ENCODE results near the gene KLK15. TPM values are rescaled to one million over a fixed set of nuclear protein-coding genes. Genes with fewer than 3 reads are reported as not detected.

The KLK15 gene, protein sequence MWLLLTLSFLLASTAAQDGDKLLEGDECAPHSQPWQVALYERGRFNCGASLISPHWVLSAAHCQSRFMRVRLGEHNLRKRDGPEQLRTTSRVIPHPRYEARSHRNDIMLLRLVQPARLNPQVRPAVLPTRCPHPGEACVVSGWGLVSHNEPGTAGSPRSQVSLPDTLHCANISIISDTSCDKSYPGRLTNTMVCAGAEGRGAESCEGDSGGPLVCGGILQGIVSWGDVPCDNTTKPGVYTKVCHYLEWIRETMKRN
- not detected for total RNA-seq
- not detected for polyA plus RNA-seq
- total RNA-seq = 0 reads per million in 6 experiments

DNA sequence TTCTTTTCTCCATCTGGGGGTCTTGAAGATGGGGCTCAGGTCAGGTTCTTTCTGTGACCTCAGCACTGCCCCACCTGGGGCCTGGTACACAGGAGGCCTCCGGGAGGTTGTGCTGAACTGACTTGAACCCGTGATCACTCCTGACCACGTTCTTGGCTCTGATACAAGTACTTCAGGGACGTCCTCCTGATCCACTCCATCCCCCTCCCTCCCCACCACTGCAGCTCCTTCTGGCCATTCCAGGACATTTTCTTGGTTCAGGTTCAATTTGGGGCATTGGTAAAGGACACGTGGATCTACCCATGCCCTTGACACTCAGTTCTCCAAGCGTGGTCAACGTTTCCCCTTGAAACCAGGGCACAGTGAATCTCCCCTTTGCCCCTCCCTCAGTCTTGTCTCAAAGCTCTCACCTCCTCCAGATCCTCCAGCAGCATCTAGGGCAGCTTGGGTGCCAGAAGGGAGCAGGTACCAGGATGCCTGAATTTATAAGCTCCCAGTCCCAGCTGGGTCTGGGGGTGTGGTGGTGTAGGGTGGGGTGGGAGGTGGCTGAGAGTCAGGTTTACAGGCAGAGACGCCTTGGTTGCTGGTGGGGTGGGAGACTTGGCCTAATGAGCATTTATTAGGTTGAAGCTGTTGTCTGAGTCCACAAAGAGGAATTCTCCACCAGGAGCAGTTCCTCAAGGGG, at the start of gene KLK15:
Gene KLK15 (minus strand): TSS at position 458 of the 685 bp plus-strand sequence. CDS start 2,082 bp downstream, outside the sequence.
- H3K36me3 Mint-ChIP-seq = no peaks in the 10 kb centered on the region
- H3K27me3 Mint-ChIP-seq = peaks cover 28 to 82% (median 48%) of the 10 kb centered on the region in 5 donors
- peaks cover 8 to 21% (median 11%) of the 10 kb centered on the region in 4 donors for H3K4me1 Mint-ChIP-seq
- H3K9me3 Mint-ChIP-seq = peaks cover 0 to 2% (median 0%) of the 10 kb centered on the region in 9 donors
- no peak within 1 kb of the TSS for H3K4me3 Mint-ChIP-seq
- POLR2A ChIA-PET = no interaction called here
- DNase-seq (no peak), ATAC-seq (no peak)
- peak within 1 kb of the TSS in 1 of 10 donors; percentile 73 for H3K27ac Mint-ChIP-seq

DNA sequence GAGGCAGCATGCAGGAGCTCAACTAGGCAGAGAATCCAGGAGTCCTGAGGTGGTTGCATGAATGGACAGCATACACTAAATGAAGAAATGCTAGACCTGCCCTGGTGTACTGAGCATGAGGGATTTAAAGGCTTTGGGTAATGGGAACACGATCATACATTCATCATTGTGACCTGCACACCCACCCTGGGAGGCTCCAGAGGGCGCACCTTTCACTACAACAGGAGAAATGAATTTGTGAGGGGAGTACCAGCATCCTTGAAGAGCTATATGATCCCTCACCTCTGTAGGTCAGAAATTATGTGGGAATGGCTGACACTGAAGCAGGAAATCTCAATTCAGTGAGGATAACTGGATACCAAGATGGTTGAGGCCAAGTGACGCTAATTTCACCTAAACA, 48.8 kb upstream of the KLK15 start:
- Mint-ChIP-seq H3K27me3 (peaks cover 30 to 73% (median 61%) of the 10 kb centered on the region in 5 donors), H3K4me1 (peaks cover 0 to under 1% (median 0%) of the 10 kb centered on the region in 4 donors), H3K36me3 (no peaks in the 10 kb centered on the region), H3K4me3 (no peak overlapping the region), H3K27ac (no peak overlapping the region), H3K9me3 (peaks cover 0 to 3% (median 0%) of the 10 kb centered on the region in 9 donors)
- no peak for ATAC-seq
- POLR2A ChIA-PET = no interaction called here
- DNase-seq = no peak

DNA sequence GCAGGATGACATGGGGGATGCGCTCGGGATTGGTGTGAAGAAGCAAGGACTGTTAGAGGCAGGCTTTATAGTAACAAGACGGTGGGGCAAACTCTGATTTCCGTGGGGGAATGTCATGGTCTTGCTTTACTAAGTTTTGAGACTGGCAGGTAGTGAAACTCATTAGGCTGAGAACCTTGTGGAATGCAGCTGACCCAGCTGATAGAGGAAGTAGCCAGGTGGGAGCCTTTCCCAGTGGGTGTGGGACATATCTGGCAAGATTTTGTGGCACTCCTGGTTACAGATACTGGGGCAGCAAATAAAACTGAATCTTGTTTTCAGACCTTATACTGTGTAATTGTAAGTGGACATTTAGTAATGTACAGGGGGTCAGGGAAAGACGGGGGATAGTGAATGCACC, 46.9 kb upstream of the KLK15 start:
- ATAC-seq = no peak
- Mint-ChIP-seq H3K9me3 (peaks cover 0 to 3% (median 0%) of the 10 kb centered on the region in 9 donors), H3K4me3 (no peak overlapping the region), H3K27me3 (peaks cover 27 to 54% (median 46%) of the 10 kb centered on the region in 5 donors), H3K36me3 (no peaks in the 10 kb centered on the region), H3K27ac (no peak overlapping the region), H3K4me1 (no peaks in the 10 kb centered on the region)
- no peak for DNase-seq
- POLR2A ChIA-PET = no interaction called here

DNA sequence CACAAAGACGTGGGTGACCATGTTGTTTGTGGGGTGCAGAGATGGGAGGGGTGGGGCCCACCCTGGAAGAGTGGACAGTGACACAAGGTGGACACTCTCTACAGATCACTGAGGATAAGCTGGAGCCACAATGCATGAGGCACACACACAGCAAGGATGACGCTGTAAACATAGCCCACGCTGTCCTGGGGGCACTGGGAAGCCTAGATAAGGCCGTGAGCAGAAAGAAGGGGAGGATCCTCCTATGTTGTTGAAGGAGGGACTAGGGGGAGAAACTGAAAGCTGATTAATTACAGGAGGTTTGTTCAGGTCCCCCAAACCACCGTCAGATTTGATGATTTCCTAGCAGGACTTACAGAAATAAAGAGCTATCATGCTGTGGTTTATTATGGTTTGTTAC, 45.5 kb upstream of the KLK15 start:
- Mint-ChIP-seq H3K27ac (no peak overlapping the region), H3K9me3 (peaks cover 0 to 3% (median 0%) of the 10 kb centered on the region in 9 donors), H3K4me1 (no peaks in the 10 kb centered on the region), H3K36me3 (no peaks in the 10 kb centered on the region), H3K27me3 (peaks cover 22 to 46% (median 41%) of the 10 kb centered on the region in 5 donors), H3K4me3 (no peak overlapping the region)
- POLR2A ChIA-PET = no interaction called here
- DNase-seq (no peak), ATAC-seq (no peak)

DNA sequence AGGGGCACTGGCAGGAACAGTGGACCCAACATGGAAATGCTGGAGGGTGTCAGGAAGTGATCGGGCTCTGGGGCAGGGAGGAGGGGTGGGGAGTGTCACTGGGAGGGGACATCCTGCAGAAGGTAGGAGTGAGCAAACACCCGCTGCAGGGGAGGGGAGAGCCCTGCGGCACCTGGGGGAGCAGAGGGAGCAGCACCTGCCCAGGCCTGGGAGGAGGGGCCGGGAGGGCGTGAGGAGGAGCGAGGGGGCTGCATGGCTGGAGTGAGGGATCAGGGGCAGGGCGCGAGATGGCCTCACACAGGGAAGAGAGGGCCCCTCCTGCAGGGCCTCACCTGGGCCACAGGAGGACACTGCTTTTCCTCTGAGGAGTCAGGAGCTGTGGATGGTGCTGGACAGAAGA, 44.0 kb upstream of the KLK15 start:
- peaks cover 0 to 3% (median 0%) of the 10 kb centered on the region in 9 donors for H3K9me3 Mint-ChIP-seq
- DNase-seq (no peak), ATAC-seq (no peak)
- POLR2A ChIA-PET = no interaction called here
- H3K4me3 Mint-ChIP-seq = no peak overlapping the region
- H3K36me3 Mint-ChIP-seq = no peaks in the 10 kb centered on the region
- H3K27ac Mint-ChIP-seq = no peak overlapping the region
- peaks cover 25 to 50% (median 35%) of the 10 kb centered on the region in 5 donors for H3K27me3 Mint-ChIP-seq
- no peaks in the 10 kb centered on the region for H3K4me1 Mint-ChIP-seq

DNA sequence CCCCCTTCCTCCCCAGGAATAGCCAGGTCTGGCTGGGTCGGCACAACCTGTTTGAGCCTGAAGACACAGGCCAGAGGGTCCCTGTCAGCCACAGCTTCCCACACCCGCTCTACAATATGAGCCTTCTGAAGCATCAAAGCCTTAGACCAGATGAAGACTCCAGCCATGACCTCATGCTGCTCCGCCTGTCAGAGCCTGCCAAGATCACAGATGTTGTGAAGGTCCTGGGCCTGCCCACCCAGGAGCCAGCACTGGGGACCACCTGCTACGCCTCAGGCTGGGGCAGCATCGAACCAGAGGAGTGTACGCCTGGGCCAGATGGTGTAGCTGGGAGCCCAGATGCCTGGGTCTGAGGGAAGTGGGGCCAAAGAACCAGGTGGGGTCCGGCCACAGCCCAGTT, 43.1 kb upstream of the KLK15 start:
- H3K4me1 Mint-ChIP-seq = no peaks in the 10 kb centered on the region
- H3K9me3 Mint-ChIP-seq = peaks cover 0 to 3% (median 0%) of the 10 kb centered on the region in 9 donors
- no peak for ATAC-seq
- no peak overlapping the region for H3K27ac Mint-ChIP-seq
- no peak for DNase-seq
- POLR2A ChIA-PET = no interaction called here
- H3K27me3 Mint-ChIP-seq = peaks cover 28 to 48% (median 33%) of the 10 kb centered on the region in 5 donors
- no peak overlapping the region for H3K4me3 Mint-ChIP-seq
- no peaks in the 10 kb centered on the region for H3K36me3 Mint-ChIP-seq

DNA sequence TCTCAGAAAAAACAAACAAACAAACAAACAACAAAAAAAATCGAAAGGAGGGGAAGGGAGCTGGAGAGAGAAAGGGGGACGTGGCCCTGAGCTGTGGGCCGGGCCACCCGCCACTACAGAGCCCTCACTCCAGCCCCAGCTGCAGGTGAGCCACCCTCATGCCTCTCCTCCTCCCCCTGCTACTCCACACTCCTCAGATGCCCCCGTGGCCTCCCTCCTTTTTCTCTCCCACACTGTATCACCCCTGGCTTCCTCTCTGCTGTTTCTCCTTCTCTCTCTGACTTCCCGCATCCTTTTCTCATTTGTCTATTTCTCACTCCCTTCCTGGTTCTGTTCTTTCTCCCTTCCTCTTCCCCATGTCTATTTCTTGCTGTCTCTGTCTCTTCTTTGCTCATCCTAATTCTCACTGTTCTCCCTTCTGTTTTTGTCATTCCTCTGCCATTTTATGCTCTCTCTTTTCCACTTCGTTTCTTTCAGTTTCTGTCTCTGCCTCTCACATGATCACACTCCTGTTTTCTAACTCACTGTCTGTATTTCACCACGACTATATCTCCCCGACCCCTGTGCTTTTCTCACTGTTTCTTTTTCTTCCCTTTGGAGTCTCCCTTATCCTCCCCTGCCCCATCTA, 42.5 kb upstream of the KLK15 start:
- POLR2A ChIA-PET = no interaction called here
- Mint-ChIP-seq H3K27me3 (peaks cover 31 to 53% (median 38%) of the 10 kb centered on the region in 5 donors), H3K4me3 (no peak overlapping the region), H3K4me1 (no peaks in the 10 kb centered on the region), H3K9me3 (peaks cover 0 to 3% (median 0%) of the 10 kb centered on the region in 9 donors), H3K27ac (no peak overlapping the region), H3K36me3 (no peaks in the 10 kb centered on the region)
- ATAC-seq = no peak
- DNase-seq = no peak

DNA sequence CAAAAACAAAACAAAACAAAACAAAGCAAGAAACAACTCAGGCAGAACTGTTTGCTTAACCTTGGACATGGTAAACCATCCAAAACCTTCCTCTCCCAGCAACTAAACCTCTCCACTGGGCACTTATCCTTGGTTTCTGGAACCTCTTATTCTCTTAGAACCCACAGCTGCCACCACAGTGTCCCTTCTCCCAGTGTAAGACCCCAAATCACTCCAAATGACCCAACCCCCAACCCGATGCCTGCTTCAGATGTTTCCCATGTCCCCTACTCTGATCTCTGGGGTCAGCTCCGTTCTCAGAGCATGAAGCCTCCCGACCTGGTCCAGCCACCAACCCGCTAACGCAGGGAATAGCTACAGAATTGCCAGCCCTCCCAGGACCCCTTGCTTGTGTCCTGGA, 40.8 kb upstream of the KLK15 start:
- no peak for DNase-seq
- no peaks in the 10 kb centered on the region for H3K36me3 Mint-ChIP-seq
- H3K27me3 Mint-ChIP-seq = peaks cover 20 to 54% (median 31%) of the 10 kb centered on the region in 5 donors
- ATAC-seq = no peak
- H3K9me3 Mint-ChIP-seq = peaks cover 0 to 2% (median 0%) of the 10 kb centered on the region in 9 donors
- no peak overlapping the region for H3K4me3 Mint-ChIP-seq
- H3K27ac Mint-ChIP-seq = no peak overlapping the region
- no peaks in the 10 kb centered on the region for H3K4me1 Mint-ChIP-seq
- POLR2A ChIA-PET = no interaction called here

DNA sequence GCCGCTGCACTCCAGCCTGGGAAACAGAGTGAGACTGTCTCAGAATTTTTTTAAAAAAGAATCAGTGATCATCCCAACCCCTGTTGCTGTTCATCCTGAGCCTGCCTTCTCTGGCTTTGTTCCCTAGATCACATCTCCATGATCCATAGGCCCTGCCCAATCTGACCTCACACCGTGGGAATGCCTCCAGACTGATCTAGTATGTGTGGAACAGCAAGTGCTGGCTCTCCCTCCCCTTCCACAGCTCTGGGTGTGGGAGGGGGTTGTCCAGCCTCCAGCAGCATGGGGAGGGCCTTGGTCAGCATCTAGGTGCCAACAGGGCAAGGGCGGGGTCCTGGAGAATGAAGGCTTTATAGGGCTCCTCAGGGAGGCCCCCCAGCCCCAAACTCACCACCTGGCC, 39.7 kb upstream of the KLK15 start, which contains the start of gene KLK2:
Gene KLK2 (plus strand): TSS at position 384 of the 400 bp plus-strand sequence. CDS start 35 bp downstream, outside the sequence.
- Mint-ChIP-seq H3K36me3 (no peaks in the 10 kb centered on the region), H3K27ac (no peak within 1 kb of the TSS), H3K4me1 (no peaks in the 10 kb centered on the region), H3K9me3 (no peaks in the 10 kb centered on the region), H3K27me3 (peaks cover 19 to 49% (median 31%) of the 10 kb centered on the region in 5 donors), H3K4me3 (no peak within 1 kb of the TSS)
- ATAC-seq = no peak
- POLR2A ChIA-PET = no interaction called here
- DNase-seq = no peak

DNA sequence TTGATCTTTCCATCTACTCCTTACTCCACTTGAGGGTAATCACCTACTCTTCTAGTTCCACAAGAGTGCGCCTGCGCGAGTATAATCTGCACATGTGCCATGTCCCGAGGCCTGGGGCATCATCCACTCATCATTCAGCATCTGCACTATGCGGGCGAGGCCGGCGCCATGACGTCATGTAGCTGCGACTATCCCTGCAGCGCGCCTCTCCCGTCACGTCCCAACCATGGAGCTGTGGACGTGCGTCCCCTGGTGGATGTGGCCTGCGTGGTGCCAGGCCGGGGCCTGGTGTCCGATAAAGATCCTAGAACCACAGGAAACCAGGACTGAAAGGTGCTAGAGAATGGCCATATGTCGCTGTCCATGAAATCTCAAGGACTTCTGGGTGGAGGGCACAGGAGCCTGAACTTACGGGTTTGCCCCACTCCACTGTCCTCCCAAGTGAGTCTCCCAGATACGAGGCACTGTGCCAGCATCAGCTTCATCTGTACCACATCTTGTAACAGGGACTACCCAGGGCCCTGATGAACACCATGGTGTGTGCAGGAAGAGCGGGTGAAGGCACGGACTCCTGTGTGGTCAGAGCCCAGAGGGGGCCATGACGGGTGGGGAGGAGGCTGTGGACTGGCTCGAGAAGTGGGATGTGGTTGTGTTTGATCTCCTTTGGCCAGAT, 37.2 kb upstream of the KLK15 start:
- H3K4me3 Mint-ChIP-seq = no peak overlapping the region
- no peaks in the 10 kb centered on the region for H3K9me3 Mint-ChIP-seq
- no peaks in the 10 kb centered on the region for H3K36me3 Mint-ChIP-seq
- no peak overlapping the region for H3K27ac Mint-ChIP-seq
- DNase-seq (no peak), ATAC-seq (no peak)
- H3K27me3 Mint-ChIP-seq = peaks cover 29 to 46% (median 44%) of the 10 kb centered on the region in 5 donors
- no peaks in the 10 kb centered on the region for H3K4me1 Mint-ChIP-seq
- POLR2A ChIA-PET = no interaction called here

DNA sequence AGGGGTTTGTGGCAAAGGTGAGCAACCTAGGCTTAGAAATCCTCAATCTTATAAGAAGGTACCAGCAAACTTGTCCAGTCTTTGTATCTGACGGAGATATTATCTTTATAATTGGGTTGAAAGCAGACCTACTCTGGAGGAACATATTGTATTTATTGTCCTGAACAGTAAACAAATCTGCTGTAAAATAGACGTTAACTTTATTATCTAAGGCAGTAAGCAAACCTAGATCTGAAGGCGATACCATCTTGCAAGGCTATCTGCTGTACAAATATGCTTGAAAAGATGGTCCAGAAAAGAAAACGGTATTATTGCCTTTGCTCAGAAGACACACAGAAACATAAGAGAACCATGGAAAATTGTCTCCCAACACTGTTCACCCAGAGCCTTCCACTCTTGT, 36.1 kb upstream of the KLK15 start:
- no peak for ATAC-seq
- DNase-seq = no peak
- POLR2A ChIA-PET = no interaction called here
- no peak overlapping the region for H3K27ac Mint-ChIP-seq
- H3K4me3 Mint-ChIP-seq = no peak overlapping the region
- H3K27me3 Mint-ChIP-seq = peaks cover 29 to 53% (median 44%) of the 10 kb centered on the region in 5 donors
- H3K9me3 Mint-ChIP-seq = no peaks in the 10 kb centered on the region
- H3K36me3 Mint-ChIP-seq = no peaks in the 10 kb centered on the region
- H3K4me1 Mint-ChIP-seq = no peaks in the 10 kb centered on the region

DNA sequence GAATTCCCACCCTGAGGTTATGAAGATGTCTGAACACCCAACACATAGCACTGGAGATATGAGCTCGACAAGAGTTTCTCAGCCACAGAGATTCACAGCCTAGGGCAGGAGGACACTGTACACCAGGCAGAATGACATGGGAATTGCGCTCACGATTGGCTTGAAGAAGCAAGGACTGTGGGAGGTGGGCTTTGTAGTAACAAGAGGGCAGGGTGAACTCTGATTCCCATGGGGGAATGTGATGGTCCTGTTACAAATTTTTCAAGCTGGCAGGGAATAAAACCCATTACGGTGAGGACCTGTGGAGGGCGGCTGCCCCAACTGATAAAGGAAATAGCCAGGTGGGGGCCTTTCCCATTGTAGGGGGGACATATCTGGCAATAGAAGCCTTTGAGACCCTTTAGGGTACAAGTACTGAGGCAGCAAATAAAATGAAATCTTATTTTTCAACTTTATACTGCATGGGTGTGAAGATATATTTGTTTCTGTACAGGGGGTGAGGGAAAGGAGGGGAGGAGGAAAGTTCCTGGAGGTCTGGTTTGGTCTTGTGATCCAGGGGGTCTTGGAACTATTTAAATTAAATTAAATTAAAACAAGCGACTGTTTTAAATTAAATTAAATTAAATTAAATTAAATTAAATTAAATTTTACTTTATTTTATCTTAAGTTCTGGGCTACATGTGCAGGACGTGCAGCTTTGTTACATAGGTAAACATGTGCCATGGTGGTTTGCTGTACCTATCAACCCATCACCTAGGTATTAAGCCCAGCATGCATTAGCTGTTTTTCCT, 28.3 kb upstream of the KLK15 start:
- no peak overlapping the region for H3K4me3 Mint-ChIP-seq
- H3K36me3 Mint-ChIP-seq = no peaks in the 10 kb centered on the region
- peaks cover 0 to 4% (median 0%) of the 10 kb centered on the region in 4 donors for H3K4me1 Mint-ChIP-seq
- peaks cover 32 to 54% (median 48%) of the 10 kb centered on the region in 5 donors for H3K27me3 Mint-ChIP-seq
- no peak overlapping the region for H3K27ac Mint-ChIP-seq
- POLR2A ChIA-PET = no interaction called here
- peaks cover 0 to 18% (median 9%) of the 10 kb centered on the region in 9 donors for H3K9me3 Mint-ChIP-seq
- DNase-seq = no peak
- no peak for ATAC-seq

All from naive thymus-derived CD8-positive, alpha-beta T cell (primary cell).